ENCODE data around the gene SSBP4.

Gene SSBP4

GRCh38 chr19:18470787-18471186, 51.6 kb downstream of the SSBP4 start:
- H3K27ac ChIP-seq, result no peak overlapping the region
- TF ChIP-seq, protein P1, sequence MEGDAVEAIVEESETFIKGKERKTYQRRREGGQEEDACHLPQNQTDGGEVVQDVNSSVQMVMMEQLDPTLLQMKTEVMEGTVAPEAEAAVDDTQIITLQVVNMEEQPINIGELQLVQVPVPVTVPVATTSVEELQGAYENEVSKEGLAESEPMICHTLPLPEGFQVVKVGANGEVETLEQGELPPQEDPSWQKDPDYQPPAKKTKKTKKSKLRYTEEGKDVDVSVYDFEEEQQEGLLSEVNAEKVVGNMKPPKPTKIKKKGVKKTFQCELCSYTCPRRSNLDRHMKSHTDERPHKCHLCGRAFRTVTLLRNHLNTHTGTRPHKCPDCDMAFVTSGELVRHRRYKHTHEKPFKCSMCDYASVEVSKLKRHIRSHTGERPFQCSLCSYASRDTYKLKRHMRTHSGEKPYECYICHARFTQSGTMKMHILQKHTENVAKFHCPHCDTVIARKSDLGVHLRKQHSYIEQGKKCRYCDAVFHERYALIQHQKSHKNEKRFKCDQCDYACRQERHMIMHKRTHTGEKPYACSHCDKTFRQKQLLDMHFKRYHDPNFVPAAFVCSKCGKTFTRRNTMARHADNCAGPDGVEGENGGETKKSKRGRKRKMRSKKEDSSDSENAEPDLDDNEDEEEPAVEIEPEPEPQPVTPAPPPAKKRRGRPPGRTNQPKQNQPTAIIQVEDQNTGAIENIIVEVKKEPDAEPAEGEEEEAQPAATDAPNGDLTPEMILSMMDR (IDR thresholded peaks at IDR 0.05), result no peak
- TF ChIP-seq ZFX (IDR thresholded peaks at IDR 0.05; ENCODE audit: borderline replicate concordance), result no peak

- TF ChIP-seq, protein P1 (IDR thresholded peaks at IDR 0.05), result no peak
- TF ChIP-seq ZFX (IDR thresholded peaks at IDR 0.05; ENCODE audit: borderline replicate concordance), result no peak
- no peak overlapping the region for H3K27ac ChIP-seq
Observed at GRCh38 chr19:18473003-18473705, 54.0 kb downstream of the SSBP4 start.

GRCh38 chr19:18473706-18474087, 54.5 kb downstream of the SSBP4 start:
- H3K27ac ChIP-seq, result no peak overlapping the region

DNA sequence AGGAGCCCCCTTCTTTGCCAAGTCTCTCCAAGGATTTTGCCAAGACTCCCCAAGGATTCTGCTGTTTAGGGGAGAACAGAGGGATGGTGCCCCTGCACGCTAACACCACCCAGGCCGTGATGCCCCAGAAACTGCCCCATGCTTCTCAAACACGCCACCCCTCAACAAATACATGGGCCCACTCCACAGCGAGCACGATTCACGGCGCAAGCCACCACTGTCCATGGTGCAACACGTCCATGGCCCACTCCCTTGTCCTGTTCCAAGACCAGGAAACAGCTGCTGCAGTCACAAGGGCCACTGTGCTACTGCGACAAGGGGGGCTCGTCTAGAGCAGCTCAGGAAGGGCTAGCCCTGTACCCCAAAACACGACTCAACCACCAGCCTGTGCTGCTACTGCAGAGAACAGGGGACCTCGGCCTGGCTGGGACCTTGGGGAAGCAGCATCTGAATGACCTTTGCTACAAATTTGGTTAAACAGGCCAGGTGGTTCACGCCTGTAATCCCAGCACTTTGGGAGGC, 55.2 kb downstream of the SSBP4 start:
- TF ChIP-seq, protein P1 (IDR thresholded peaks at IDR 0.05), result no peak
- no peak for TF ChIP-seq ZFX (IDR thresholded peaks at IDR 0.05; ENCODE audit: borderline replicate concordance)
- H3K27ac ChIP-seq, result no peak overlapping the region

More at GRCh38 chr19:18473706-18474087, 54.5 kb downstream of the SSBP4 start:
- TF ChIP-seq, protein P1 (IDR thresholded peaks at IDR 0.05), result no peak
- no peak for TF ChIP-seq ZFX (IDR thresholded peaks at IDR 0.05; ENCODE audit: borderline replicate concordance)

- TF ChIP-seq, protein P1 (IDR thresholded peaks at IDR 0.05), result no peak
- TF ChIP-seq ZFX (IDR thresholded peaks at IDR 0.05; ENCODE audit: borderline replicate concordance), result no peak
- no peak overlapping the region for H3K27ac ChIP-seq
Observed at GRCh38 chr19:18475004-18475453, 55.8 kb downstream of the SSBP4 start.

- no peak overlapping the region for H3K27ac ChIP-seq
- TF ChIP-seq, protein P1 (IDR thresholded peaks at IDR 0.05), result no peak
- TF ChIP-seq ZFX (IDR thresholded peaks at IDR 0.05; ENCODE audit: borderline replicate concordance), result no peak
Observed at GRCh38 chr19:18475762-18476331, 56.6 kb downstream of the SSBP4 start.

DNA sequence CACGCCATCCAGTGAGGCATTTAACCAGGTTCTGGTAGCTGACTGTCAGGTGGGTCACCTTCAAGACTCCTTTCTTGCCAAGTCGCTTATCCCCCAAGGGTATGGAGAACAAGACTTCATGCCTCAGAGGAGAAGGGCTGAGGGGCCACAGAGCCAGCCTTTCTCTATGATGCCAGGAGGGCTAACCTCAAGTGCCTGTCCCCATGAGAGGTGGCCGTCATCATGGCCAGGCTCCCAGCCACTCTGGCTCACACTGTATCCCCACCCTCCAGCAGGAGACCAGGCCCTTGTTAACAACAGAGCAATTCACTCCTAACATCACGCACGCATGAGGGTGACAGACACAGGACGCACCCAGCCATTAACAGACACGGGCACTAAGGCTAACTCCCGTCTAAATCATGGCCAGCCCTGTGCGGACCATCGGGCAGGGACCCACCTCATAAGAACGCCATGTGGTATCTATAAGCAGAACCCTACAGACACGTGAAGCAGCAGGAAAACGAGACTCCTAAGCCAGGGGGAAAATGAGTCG, 57.4 kb downstream of the SSBP4 start:
- no peak overlapping the region for H3K27ac ChIP-seq

More for the DNA sequence above, 57.4 kb downstream of the SSBP4 start:
- no peak for TF ChIP-seq ZFX (IDR thresholded peaks at IDR 0.05; ENCODE audit: borderline replicate concordance)
- TF ChIP-seq, protein P1 (IDR thresholded peaks at IDR 0.05), result no peak
